DMS 273 (cell line): ENCODE results near the gene MRGPRE.

Experiments
- DNase-seq: peaks from one replicate; lab custom pipeline; 2025; ENCODE audit not compliant: unreplicated experiment; lab: John Stamatoyannopoulos, UW

Gene MRGPRE

GRCh38 chr11:3226846-3227567 lies 5.2 kb downstream of the MRGPRE start:
- DNase-seq: no peak

- DNase-seq: no peak
Measured at GRCh38 chr11:3225826-3226750, 6.1 kb downstream of the MRGPRE start.

GRCh38 chr11:3225159-3225758 lies 7.0 kb downstream of the MRGPRE start:
- DNase-seq: no peak

GRCh38 chr11:3224401-3225057 lies 7.7 kb downstream of the MRGPRE start:
- DNase-seq: no peak

- DNase-seq: no peak
Measured at GRCh38 chr11:3223932-3224381, 8.3 kb downstream of the MRGPRE start.

DNA sequence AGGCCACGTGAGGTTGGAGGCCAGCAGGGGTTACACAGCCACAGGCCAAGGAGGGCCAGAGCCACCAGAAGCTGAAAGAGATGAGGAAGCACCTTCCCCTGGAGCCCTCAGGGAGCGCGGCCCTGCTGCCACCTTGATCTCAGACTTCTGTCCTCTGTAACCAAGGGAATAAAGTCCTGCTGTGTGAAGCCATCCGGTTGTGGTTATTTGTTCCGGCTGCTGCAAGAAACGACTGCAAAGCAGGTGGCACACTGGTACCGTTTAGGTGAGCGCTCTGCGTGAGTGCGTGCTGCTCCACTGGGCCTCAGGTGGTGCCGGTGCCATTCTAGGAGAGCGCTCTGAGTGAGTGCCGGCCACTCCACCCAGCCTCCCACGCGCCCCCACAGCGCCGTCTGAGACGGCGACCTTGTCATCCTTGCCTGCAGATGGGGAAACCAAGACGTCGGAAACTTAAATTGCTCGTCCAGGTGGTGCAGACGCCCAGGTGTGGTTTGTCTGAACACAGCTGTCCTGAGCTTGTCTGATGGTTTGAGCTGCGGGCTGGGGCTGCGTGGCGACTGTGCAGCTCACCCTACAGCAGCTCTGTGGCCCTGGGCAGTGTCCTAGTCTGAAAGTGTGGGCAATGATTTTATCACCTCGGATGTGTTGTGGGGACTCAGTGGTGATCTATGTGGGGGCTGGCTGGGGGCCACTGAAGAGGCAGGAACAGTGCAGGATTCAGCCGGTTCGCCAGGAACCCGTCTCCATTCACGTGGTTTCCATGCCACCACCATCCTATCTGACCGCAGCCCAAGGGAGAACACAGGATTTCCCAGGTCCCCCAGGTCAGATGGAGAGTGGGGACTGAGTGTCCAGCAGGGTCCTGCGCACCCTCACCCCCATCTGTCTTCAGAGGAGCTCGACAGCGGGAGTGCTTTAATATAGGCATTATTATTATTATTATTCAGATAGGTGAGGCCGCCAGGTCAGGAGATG lies 9.0 kb downstream of the MRGPRE start:
- no peak for DNase-seq

GRCh38 chr11:3222003-3222855 lies 10.0 kb downstream of the MRGPRE start:
- DNase-seq: no peak

- no peak for DNase-seq
Measured at GRCh38 chr11:3221408-3222002, 10.7 kb downstream of the MRGPRE start.

GRCh38 chr11:3220521-3221407 lies 11.5 kb downstream of the MRGPRE start:
- DNase-seq: no peak

- DNase-seq: no peak
Measured at GRCh38 chr11:3220101-3220500, 12.1 kb downstream of the MRGPRE start.

DNA sequence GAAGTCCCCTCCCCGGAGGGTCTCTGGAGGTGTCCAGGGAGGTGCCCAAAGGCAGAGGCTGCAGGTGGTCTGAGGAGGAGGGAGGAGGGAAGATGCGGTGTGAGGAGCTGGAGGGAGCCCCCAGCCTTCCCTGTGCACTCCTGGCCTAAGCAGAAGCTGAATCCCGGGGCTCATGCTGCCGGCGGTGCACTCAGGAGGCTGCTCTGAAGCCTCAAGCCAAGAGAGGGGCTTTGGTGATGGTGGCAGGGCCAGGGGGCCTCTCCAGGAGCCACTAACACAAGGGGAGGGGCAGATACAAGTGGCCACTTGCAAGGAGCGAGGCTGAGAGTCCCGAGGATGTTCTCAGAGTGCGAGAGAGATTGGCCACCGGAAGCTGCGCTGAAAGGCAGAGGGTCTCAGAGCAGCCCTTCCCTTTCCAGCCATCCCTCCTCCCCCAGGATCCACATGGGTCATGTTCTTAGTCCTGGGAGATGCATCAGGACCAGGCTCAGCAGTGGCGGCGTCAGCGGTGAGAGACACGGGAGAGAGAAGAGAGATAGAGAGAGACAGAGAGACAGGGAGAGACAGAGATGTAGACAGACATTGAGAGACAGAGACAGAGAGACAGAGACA lies 12.8 kb downstream of the MRGPRE start:
- DNase-seq: no peak

- DNase-seq: no peak
Measured at GRCh38 chr11:3218483-3219280, 13.5 kb downstream of the MRGPRE start, which contains the start of gene MRGPRG. Gene MRGPRG (minus strand): TSS chr11:3218813. CDS start chr11:3218813, 0 bp downstream.

- DNase-seq: no peak
Measured at GRCh38 chr11:3217818-3218482, 14.3 kb downstream of the MRGPRE start.

GRCh38 chr11:3216027-3216525 lies 16.1 kb downstream of the MRGPRE start:
- DNase-seq: no peak

DNA sequence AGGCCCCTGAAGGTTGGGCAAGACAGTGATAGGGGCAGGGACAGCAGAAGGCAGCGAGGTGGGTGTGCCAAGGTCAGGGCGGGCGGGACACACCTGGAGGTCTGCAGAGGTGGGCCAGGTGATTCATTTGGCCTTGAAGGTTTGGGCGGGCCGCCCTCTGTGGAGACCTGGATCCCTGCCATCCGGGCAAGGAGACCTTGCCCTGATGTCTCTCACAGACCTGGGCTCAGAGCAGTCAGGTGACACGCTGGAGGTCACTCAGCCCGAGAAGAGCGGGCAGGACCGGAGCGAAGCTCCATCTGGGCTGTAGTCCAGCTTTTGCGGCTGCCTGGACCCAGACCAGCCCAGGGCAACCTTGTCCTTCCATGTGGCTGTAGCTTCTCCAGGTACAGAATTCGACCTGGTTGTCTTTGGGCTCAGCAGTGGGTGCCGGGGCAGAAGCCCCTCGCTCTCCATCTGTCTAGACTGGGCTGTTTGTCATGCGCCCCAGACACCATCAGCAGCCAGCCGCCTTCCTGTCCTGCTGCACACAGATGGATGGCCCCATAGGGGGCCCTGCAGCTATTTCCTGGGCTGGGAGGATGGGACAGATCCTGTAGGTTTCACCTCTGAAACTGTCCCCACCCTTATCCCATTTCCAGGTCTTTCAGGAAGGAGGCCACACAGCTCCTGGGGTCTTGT lies 16.7 kb downstream of the MRGPRE start:
- DNase-seq: peak; percentile 44
